H1 (cell line): ENCODE results near the gene MFGE8. TPM values are rescaled to one million over a fixed set of nuclear protein-coding genes. Genes with fewer than 3 reads are reported as not detected.

ENCODE experiments used
- ASH2L ChIP-seq: fragments of 200-600, 300-600 bp; sonication (generic); IDR thresholded peaks from one replicate; pipeline ENCODE4 v1.7.1; 2017; ENCODE audit warnings: low read length
- BCL11A ChIP-seq, 2 experiments: IDR thresholded peaks; one replicate each; pipeline ENCODE4 v1.6.1; 2011; ENCODE audit warnings: low read depth in 2 of 2, low read length in 2 of 2, mild to moderate bottlenecking in 2 of 2
- CREB1 ChIP-seq: IDR thresholded peaks from 2 replicates; pipeline ENCODE4 v1.6.1; 2012; ENCODE audit warnings: inconsistent platforms
- CTBP2 ChIP-seq: IDR thresholded peaks from 2 replicates; pipeline ENCODE4 v1.7.0; 2011; ENCODE audit warnings: borderline replicate concordance, mild to moderate bottlenecking, moderate library complexity, mixed read lengths, low read length; ENCODE audit not compliant: insufficient read depth, insufficient read length
- EZH2 ChIP-seq: fragments of 200-600 bp; sonication (generic); IDR thresholded peaks from 2 replicates; pipeline ENCODE4 v1.7.1; 2012; ENCODE audit warnings: low read depth, mild to moderate bottlenecking, moderate library complexity, low read length, inconsistent platforms; ENCODE audit not compliant: severe bottlenecking
- GABPA ChIP-seq: IDR thresholded peaks from 2 replicates; pipeline ENCODE4 v1.6.1; 2011; ENCODE audit warnings: mild to moderate bottlenecking, low read length, moderate library complexity, borderline replicate concordance; ENCODE audit not compliant: insufficient read depth
- KDM1A ChIP-seq: fragments of 200-600, 300-600 bp; sonication (generic); IDR thresholded peaks from 2 replicates; pipeline ENCODE4 v1.7.1; 2016; ENCODE audit warnings: mild to moderate bottlenecking, low read length, borderline replicate concordance
- KDM5A ChIP-seq: fragments of 200-600 bp; IDR thresholded peaks from 2 replicates; pipeline ENCODE4 v1.7.1; 2012; ENCODE audit warnings: mild to moderate bottlenecking, low read length, inconsistent platforms, mixed read lengths
- MAFK ChIP-seq: IDR thresholded peaks from 2 replicates; pipeline ENCODE4 v1.6.1; 2012; ENCODE audit warnings: low read depth, mild to moderate bottlenecking, improper control_type of control experiment, low read length
- NRF1 ChIP-seq: IDR thresholded peaks from 2 replicates; pipeline ENCODE4 v1.6.1; 2011; ENCODE audit warnings: mild to moderate bottlenecking, low read depth, low read length, improper control_type of control experiment
- POLR2A ChIP-seq, 2 experiments: IDR thresholded peaks; 1 replicate in 1 of 2; 2 replicates in 1 of 2; pipeline ENCODE4 v1.6.1; 2011; ENCODE audit warnings: low read depth in 2 of 2, low read length in 2 of 2, mild to moderate bottlenecking in 2 of 2; ENCODE audit errors: control extremely low read depth in 1 of 2
- POLR2AphosphoS5 ChIP-seq: IDR thresholded peaks from 2 replicates; pipeline ENCODE4 v1.6.1; 2011; ENCODE audit warnings: low read depth, low read length
- RFX5 ChIP-seq: IDR thresholded peaks from 2 replicates; pipeline ENCODE4 v1.6.1; 2011; ENCODE audit warnings: low read depth, low read length, improper control_type of control experiment, borderline replicate concordance
- SP4 ChIP-seq: IDR thresholded peaks from 2 replicates; pipeline ENCODE4 v1.6.1; 2012; ENCODE audit warnings: low read length, inconsistent platforms
- SRF ChIP-seq: IDR thresholded peaks from 2 replicates; pipeline ENCODE4 v1.6.1; 2011; ENCODE audit warnings: mild to moderate bottlenecking, low read depth, low read length, moderate library complexity
- TAF7 ChIP-seq: optimal IDR thresholded peaks from 2 replicates; pipeline ENCODE3; 2011; ENCODE audit warnings: low read depth, mild to moderate bottlenecking, inconsistent platforms, low read length, moderate library complexity, borderline replicate concordance
- TCF12 ChIP-seq: IDR thresholded peaks from 2 replicates; pipeline ENCODE4 v1.6.1; 2011; ENCODE audit warnings: low read depth, mild to moderate bottlenecking, low read length
- TEAD4 ChIP-seq: IDR thresholded peaks from 2 replicates; pipeline ENCODE4 v1.6.1; 2012; ENCODE audit warnings: low read depth, low read length, inconsistent platforms, mixed read lengths
- polyA plus RNA-seq, 7 experiments: library from polyadenylated mRNA; depleted of rRNA in 3 of 7; stranded (reverse) in 5 of 7; unstranded in 2 of 7; fragments of >200 nt in 5 of 7; fragments of 200-250 nt in 2 of 7; gene quantifications; 1 replicate in 5 of 7; 2 replicates in 1 of 7; 4 replicates in 1 of 7; pipeline versions ENCODE4 v1.2.1 to v1.2.3, GENCODE V29; 2011 to 2013; ENCODE audit warnings: missing spikeins in 2 of 7, mixed read lengths in 2 of 7
- total RNA-seq: library from RNA; stranded (reverse); fragmentation: NEBNext Ultra II Directional; extraction: Animal tissue kit (Norgen Biotek cat#: 25700); gene quantifications from 2 replicates; pipeline ENCODE4 v1.2.1, GENCODE V29; 2021
- TF ChIP-seq, protein P1 (sequence below), 3 experiments: IDR thresholded peaks; 1 replicate in 2 of 3; 2 replicates in 1 of 3; pipeline versions ENCODE4 v1.5.1 to v1.6.1; 2011; ENCODE audit warnings: low read length in 3 of 3, mild to moderate bottlenecking in 3 of 3, inconsistent platforms in 2 of 3, low read depth in 1 of 3, moderate library complexity in 1 of 3; ENCODE audit not compliant: insufficient read depth in 1 of 3; ENCODE audit errors: control extremely low read depth in 1 of 3
- TF ChIP-seq, protein P2 (sequence below): IDR thresholded peaks from 2 replicates; pipeline ENCODE4 v1.6.1; 2011; ENCODE audit warnings: low read depth, mild to moderate bottlenecking, low read length; ENCODE audit not compliant: insufficient read depth
- TF ChIP-seq, protein P3 (sequence below): IDR thresholded peaks from 2 replicates; pipeline ENCODE4 v1.6.1; 2011; ENCODE audit warnings: low read length, improper control_type of control experiment

Gene MFGE8
- total and polyA plus RNA-seq, 2 of the 8 experiments (the other 6 are each of a cell fraction or from before 2014, with no cell fraction given), result 1,237 to 2,117 TPM

DNA sequence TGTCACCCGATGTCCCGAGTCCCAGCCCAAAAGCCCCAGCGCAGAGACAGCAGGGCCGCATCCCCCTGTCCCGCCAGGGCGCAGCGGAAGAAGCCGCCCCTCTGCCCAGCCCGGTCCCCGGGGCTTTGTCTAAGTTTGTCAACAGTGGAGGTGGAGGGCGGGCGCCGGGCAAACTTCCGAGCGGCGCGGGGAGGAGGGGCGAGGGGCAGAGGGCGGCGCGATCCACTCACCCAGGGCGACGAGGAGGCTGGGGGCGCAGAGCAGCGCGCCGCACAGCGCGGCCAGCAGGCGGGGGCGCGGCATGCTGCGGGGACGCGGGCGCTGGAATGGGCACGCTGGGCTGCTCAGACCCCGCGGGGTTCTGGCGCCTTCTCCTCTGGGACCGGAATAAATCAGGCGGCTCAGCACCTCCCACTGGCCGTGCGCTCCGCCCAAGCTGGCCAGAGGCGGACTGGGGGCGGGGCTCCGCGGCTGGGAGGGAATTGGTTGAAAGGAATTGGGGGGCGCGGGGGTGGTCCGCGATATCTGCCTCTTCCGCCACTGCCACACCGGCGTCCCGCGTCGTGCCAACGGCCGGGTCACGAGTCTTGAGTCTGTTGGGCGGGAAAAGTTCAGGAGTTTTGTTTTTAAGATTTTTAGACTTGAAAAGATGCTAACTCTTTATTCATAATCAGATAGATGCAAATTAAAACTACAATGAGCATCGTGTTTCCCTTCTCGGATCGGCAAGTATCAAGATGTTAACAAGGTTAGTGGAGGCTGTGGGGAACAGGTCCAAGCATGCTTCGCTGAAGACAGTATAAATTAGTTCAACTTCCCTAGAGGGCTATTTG, at the start of gene MFGE8 (continued):
- no peak for TF ChIP-seq GABPA
- TF ChIP-seq ASH2L, result no peak
- TF ChIP-seq, protein P1, sequence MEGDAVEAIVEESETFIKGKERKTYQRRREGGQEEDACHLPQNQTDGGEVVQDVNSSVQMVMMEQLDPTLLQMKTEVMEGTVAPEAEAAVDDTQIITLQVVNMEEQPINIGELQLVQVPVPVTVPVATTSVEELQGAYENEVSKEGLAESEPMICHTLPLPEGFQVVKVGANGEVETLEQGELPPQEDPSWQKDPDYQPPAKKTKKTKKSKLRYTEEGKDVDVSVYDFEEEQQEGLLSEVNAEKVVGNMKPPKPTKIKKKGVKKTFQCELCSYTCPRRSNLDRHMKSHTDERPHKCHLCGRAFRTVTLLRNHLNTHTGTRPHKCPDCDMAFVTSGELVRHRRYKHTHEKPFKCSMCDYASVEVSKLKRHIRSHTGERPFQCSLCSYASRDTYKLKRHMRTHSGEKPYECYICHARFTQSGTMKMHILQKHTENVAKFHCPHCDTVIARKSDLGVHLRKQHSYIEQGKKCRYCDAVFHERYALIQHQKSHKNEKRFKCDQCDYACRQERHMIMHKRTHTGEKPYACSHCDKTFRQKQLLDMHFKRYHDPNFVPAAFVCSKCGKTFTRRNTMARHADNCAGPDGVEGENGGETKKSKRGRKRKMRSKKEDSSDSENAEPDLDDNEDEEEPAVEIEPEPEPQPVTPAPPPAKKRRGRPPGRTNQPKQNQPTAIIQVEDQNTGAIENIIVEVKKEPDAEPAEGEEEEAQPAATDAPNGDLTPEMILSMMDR (IDR thresholded peaks at IDR 0.05; ENCODE audit: control extremely low read depth in 1 of 3, insufficient read depth in 1 of 3, low read depth in 1 of 3, low read length in 3 of 3), result peak; percentile 5 to 21 (median 13); a peak in 3 of 4 replicates
- TF ChIP-seq TCF12, result no peak
- TF ChIP-seq, protein P2, sequence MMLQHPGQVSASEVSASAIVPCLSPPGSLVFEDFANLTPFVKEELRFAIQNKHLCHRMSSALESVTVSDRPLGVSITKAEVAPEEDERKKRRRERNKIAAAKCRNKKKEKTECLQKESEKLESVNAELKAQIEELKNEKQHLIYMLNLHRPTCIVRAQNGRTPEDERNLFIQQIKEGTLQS, result no peak
- TF ChIP-seq CREB1, result peak; percentile 77
- no peak for TF ChIP-seq MAFK
- TF ChIP-seq EZH2, result no peak
- TF ChIP-seq POLR2AphosphoS5, result peak; percentile 93
- TF ChIP-seq SRF, result no peak
- TF ChIP-seq CTBP2, result peak; percentile 73
- peak; percentile 18; the same call in 1 of the 2 replicates for TF ChIP-seq SP4
- peak; percentile 78 to 93 for TF ChIP-seq POLR2A (IDR thresholded peaks at IDR 0.05; ENCODE audit: control extremely low read depth in 1 of 2, low read depth in 2 of 2, low read length in 2 of 2)
- TF ChIP-seq KDM5A, result no peak
- no peak for TF ChIP-seq NRF1
- TF ChIP-seq, protein P3, sequence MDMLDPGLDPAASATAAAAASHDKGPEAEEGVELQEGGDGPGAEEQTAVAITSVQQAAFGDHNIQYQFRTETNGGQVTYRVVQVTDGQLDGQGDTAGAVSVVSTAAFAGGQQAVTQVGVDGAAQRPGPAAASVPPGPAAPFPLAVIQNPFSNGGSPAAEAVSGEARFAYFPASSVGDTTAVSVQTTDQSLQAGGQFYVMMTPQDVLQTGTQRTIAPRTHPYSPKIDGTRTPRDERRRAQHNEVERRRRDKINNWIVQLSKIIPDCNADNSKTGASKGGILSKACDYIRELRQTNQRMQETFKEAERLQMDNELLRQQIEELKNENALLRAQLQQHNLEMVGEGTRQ, result no peak
- peak; percentile 71 for TF ChIP-seq TEAD4
- TF ChIP-seq TAF7, result peak; percentile 64
- TF ChIP-seq KDM1A, result no peak
- no peak for TF ChIP-seq BCL11A (IDR thresholded peaks at IDR 0.05; ENCODE audit: low read depth in 2 of 2, low read length in 2 of 2)
- no peak for TF ChIP-seq RFX5
